Gastroesophageal sphincter (tissue), 4 donors: ENCODE data around the gene ADAMTS12. TPM values are rescaled to one million over a fixed set of nuclear protein-coding genes. Genes with fewer than 3 reads are reported as not detected.

Experiments
- ATAC-seq: fragments of 150-250 bp; one replicate; pipeline ENCODE4 v1.9.1; 2016; ENCODE audit warnings: mild to moderate bottlenecking, moderate library complexity
- H3K27ac ChIP-seq, 4 donors: fragments of 200-600 bp; sonication (generic) in 3 of 4; 1 replicate in 3 of 4; 2 replicates in 1 of 4; pipeline ENCODE4 v1.5.1; 2016 to 2019
- H3K27me3 ChIP-seq: fragments of 200-600 bp; sonication (generic); one replicate; pipeline ENCODE4 v1.5.1; 2019
- H3K36me3 ChIP-seq, 2 donors: fragments of 200-600 bp; sonication (generic); one replicate each; pipeline ENCODE4 v1.5.1; 2019; ENCODE audit warnings: control low read depth in 1 of 2
- H3K4me1 ChIP-seq, 3 donors: fragments of 200-600 bp; sonication (generic); 1 replicate in 2 of 3; 2 replicates in 1 of 3; pipeline ENCODE4 v1.5.1; 2016 to 2019; ENCODE audit warnings: control low read depth in 2 of 3
- H3K4me3 ChIP-seq, 2 donors: fragments of 200-600 bp; sonication (generic); one replicate each; pipeline ENCODE4 v1.5.1; 2019; ENCODE audit warnings: mild to moderate bottlenecking in 1 of 2, moderate library complexity in 1 of 2
- H3K9me3 ChIP-seq, 3 donors: fragments of 200-600 bp; sonication (generic); one replicate each; pipeline ENCODE4 v1.5.1; 2017 to 2019; ENCODE audit warnings: control low read depth in 2 of 3
- EP300 ChIP-seq: sonication (generic); formaldehyde crosslinking; IDR thresholded peaks from one replicate; pipeline ENCODE4 v1.6.1; 2017; ENCODE audit warnings: antibody characterized with exemption, mild to moderate bottlenecking
- POLR2A ChIP-seq, 2 donors: fragments of 450-650 bp; IDR thresholded peaks; one replicate each; pipeline ENCODE4 v1.6.1; 2017; ENCODE audit warnings: antibody characterized with exemption in 2 of 2, mild to moderate bottlenecking in 2 of 2, moderate library complexity in 1 of 2
- POLR2AphosphoS5 ChIP-seq: sonication (generic); formaldehyde crosslinking; IDR thresholded peaks from one replicate; pipeline ENCODE4 v1.6.1; 2017; ENCODE audit warnings: antibody characterized with exemption
- WGBS, 2 donors: methylation state at CpG; one replicate each; pipeline ENCODE4 v1.1.5; 2018; ENCODE audit warnings: low coverage in 1 of 2; 5-methylcytosine and 5-hydroxymethylcytosine counted together
- total RNA-seq, 4 donors: library from RNA; depleted of rRNA; stranded (reverse); fragments of >200 nt; gene quantifications; one replicate each; pipeline ENCODE4 v1.1.0, GENCODE V29; 2016
- TF ChIP-seq, protein P1 (sequence below), 4 experiments: fragments of 200-600 bp in 2 of 4; fragments of 450-650 bp in 2 of 4; sonication (generic) in 1 of 4; IDR thresholded peaks; one replicate each; pipeline ENCODE4 v1.5.1; 2017 to 2019; ENCODE audit warnings: antibody characterized with exemption in 4 of 4, mild to moderate bottlenecking in 2 of 4, moderate library complexity in 2 of 4

ADAMTS12 gene, protein sequence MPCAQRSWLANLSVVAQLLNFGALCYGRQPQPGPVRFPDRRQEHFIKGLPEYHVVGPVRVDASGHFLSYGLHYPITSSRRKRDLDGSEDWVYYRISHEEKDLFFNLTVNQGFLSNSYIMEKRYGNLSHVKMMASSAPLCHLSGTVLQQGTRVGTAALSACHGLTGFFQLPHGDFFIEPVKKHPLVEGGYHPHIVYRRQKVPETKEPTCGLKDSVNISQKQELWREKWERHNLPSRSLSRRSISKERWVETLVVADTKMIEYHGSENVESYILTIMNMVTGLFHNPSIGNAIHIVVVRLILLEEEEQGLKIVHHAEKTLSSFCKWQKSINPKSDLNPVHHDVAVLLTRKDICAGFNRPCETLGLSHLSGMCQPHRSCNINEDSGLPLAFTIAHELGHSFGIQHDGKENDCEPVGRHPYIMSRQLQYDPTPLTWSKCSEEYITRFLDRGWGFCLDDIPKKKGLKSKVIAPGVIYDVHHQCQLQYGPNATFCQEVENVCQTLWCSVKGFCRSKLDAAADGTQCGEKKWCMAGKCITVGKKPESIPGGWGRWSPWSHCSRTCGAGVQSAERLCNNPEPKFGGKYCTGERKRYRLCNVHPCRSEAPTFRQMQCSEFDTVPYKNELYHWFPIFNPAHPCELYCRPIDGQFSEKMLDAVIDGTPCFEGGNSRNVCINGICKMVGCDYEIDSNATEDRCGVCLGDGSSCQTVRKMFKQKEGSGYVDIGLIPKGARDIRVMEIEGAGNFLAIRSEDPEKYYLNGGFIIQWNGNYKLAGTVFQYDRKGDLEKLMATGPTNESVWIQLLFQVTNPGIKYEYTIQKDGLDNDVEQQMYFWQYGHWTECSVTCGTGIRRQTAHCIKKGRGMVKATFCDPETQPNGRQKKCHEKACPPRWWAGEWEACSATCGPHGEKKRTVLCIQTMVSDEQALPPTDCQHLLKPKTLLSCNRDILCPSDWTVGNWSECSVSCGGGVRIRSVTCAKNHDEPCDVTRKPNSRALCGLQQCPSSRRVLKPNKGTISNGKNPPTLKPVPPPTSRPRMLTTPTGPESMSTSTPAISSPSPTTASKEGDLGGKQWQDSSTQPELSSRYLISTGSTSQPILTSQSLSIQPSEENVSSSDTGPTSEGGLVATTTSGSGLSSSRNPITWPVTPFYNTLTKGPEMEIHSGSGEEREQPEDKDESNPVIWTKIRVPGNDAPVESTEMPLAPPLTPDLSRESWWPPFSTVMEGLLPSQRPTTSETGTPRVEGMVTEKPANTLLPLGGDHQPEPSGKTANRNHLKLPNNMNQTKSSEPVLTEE (N-terminal part only)
- 1 to 10 TPM; 2.6 to 6.5 (median 5.2) TPM for total RNA-seq

DNA sequence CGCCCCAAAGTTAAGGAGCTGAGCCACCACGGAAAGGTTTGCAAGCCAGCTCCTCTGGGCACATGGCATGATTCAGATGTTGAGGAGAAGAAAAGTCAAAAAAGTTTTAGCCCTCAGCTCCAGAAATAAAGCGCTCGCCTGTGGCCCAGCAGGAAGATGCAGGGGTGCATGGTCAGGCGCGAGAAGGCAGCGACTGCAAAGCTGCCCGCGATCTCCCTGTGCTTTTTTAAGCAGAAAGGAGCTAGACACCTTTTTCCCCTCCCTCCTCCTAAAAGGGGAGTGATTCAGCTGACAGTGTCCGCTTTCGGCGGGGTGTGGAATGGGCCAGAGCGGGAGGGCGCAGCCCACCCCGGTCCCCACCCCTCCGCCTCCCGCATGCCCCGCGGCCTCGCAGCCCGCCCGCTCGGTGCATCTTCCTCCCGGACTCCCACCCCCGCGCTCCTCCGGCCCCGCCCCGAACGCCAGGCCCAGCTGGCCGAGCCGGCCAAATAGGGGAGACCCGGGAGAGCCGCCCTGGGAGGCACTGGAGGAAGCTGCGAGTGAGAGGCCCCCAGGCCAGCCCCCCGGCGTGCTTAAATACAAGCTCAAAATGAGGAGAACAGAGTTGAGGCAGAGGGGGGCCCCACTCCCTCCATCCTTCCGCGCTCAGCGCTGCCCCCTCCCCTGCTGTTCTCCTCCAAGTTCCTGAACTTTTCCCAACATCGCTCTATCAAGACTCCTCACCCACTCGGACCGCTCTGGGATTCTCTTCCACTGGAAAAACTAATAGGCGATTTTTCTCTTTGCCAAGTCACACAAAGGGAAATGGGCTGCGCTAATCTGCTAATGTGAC is at the start of gene ADAMTS12:
Gene ADAMTS12, minus strand, starts transcription at position 203 of the 832 bp plus-strand sequence. Its CDS starts 134 bp downstream, at position 69.
- H3K4me1 ChIP-seq, result peaks cover 3 to 59% (median 28%) of the 10 kb centered on the region in 3 donors

DNA sequence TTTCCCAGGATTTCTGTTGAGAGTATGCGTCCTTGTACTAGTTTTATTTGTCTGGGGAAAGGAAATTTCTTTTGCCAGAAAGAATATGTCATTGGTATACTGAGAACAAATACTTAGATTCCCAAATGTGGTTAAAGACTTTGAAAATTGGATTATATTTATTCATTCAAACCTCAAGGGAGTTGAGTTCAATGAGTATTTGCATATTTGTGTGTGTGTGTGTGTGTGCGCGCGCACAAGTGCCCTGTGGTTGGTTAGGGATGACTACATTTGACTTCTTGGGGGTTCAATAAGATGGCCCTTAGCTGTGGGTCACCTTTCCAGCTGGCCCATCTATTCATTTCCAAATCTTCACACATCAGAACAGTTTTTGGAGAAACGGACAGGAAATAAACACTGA is 49.3 kb upstream of the ADAMTS12 start:
- Histone ChIP-seq H3K4me3 (no peak overlapping the region), H3K9me3 (no peaks in the 10 kb centered on the region), H3K27me3 (peaks cover 67% of the 10 kb centered on the region), H3K36me3 (no peaks in the 10 kb centered on the region), H3K4me1 (peaks cover 0 to 22% (median 7%) of the 10 kb centered on the region in 3 donors), H3K27ac (no peak overlapping the region)
- ATAC-seq, result no peak
- WGBS, 2 donors, result 75 to 90% methylated on average over 4 to 5 of the region's 5 CpGs
- no peak for TF ChIP-seq EP300

More for the DNA sequence above, at the start of gene ADAMTS12:
- TF ChIP-seq POLR2A (IDR thresholded peaks at IDR 0.05), result no peak
- no peak for TF ChIP-seq POLR2AphosphoS5
- no peak for TF ChIP-seq EP300
- TF ChIP-seq, protein P1, sequence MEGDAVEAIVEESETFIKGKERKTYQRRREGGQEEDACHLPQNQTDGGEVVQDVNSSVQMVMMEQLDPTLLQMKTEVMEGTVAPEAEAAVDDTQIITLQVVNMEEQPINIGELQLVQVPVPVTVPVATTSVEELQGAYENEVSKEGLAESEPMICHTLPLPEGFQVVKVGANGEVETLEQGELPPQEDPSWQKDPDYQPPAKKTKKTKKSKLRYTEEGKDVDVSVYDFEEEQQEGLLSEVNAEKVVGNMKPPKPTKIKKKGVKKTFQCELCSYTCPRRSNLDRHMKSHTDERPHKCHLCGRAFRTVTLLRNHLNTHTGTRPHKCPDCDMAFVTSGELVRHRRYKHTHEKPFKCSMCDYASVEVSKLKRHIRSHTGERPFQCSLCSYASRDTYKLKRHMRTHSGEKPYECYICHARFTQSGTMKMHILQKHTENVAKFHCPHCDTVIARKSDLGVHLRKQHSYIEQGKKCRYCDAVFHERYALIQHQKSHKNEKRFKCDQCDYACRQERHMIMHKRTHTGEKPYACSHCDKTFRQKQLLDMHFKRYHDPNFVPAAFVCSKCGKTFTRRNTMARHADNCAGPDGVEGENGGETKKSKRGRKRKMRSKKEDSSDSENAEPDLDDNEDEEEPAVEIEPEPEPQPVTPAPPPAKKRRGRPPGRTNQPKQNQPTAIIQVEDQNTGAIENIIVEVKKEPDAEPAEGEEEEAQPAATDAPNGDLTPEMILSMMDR (IDR thresholded peaks at IDR 0.05), result no peak
- H3K27ac ChIP-seq, result peak within 1 kb of the TSS; percentile 8 to 81 (median 78)
- H3K9me3 ChIP-seq, result no peaks in the 10 kb centered on the region
- no peaks in the 10 kb centered on the region for H3K36me3 ChIP-seq
- H3K4me3 ChIP-seq, result peak within 1 kb of the TSS; percentile 36 to 58
- peak; percentile 73 for ATAC-seq
- 0% methylated on average over 8 to 18 of the region's 45 CpGs for WGBS, 2 donors
- H3K27me3 ChIP-seq, result no peaks in the 10 kb centered on the region

DNA sequence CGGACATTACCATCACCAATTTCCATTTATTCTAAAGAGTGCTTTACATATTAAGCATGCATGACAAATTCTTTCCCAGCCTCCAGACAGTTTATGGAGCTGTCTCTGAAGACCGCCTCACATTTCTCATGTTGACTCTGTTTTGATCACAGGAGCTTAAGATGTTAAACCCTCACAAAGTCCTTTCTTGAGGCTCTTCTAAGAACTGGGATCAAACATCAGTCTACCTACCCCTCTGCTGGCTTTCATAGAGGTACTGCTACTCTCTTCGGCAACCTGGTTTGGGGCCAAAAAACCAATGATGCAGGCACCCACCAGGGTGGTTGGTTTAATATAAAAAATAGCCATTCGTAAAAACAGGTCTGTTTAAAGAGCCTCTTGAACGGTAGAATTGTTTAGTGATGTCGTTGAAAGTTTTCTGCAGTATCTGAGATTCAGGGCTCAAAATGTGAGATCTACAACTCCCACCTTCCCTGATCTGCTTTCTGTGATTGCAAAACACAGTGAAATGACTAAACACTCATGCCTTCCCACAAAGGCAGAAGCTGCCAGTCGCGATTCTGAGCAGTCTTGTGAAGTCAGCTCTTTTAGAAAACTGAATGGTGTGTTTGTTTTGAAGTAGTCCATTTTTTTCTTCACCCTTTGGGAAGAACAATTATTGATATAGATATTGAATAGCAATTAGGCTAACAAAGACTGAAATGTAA is 47.9 kb upstream of the ADAMTS12 start:
- Histone ChIP-seq H3K36me3 (no peaks in the 10 kb centered on the region), H3K27me3 (peaks cover 73% of the 10 kb centered on the region), H3K4me1 (peaks cover 0 to 28% (median 10%) of the 10 kb centered on the region in 3 donors), H3K4me3 (no peak overlapping the region), H3K9me3 (no peaks in the 10 kb centered on the region), H3K27ac (no peak overlapping the region)
- no peak for ATAC-seq
- TF ChIP-seq POLR2A (IDR thresholded peaks at IDR 0.05) (no peak), EP300 (no peak)
- WGBS, 2 donors, result 72 to 81% methylated on average over 8 of the region's 8 CpGs

DNA sequence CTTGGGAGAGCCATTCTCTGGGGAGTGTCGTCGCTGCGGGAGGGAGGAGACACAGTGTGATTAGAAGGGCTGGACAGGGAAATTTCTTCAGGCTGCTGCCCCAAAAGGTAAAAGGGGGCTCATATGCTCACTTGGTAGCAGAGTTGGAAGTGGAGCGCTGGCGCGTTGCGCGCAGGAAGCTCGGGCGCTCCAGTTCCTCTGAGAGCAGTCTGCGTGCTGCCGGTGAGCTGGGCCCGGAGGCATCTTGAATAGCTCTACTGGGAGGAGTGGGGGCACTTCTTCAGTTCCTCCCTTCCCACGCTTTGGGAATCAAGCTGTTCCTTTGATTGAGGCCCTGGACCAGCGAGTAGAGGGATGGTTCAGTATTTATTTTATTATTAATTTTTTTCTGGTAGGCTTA is 47.1 kb upstream of the ADAMTS12 start:
- Histone ChIP-seq H3K4me3 (no peak overlapping the region), H3K9me3 (no peaks in the 10 kb centered on the region), H3K36me3 (no peaks in the 10 kb centered on the region), H3K4me1 (peaks cover 0 to 28% (median 10%) of the 10 kb centered on the region in 3 donors), H3K27me3 (peaks cover 73% of the 10 kb centered on the region), H3K27ac (no peak overlapping the region)
- WGBS, 2 donors, result 8 to 27% methylated on average over 2 to 15 of the region's 15 CpGs
- ATAC-seq, result no peak
- TF ChIP-seq POLR2AphosphoS5 (no peak), POLR2A (IDR thresholded peaks at IDR 0.05) (no peak), EP300 (no peak)
- TF ChIP-seq, protein P1 (IDR thresholded peaks at IDR 0.05), result no peak

DNA sequence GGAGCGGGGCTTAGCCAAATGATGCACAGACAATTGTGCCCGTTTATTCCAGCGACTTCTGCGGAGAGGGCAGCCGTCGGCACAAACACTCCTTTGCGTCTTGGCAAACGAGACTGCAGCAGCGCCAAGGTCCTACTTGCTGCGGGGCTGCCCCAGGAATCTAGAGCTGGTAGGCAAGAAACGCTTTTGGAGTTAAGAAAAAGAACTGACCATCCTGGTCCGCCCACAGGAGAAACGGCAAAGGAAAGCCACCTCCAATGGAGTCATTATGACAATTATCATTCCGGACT is 46.7 kb upstream of the ADAMTS12 start:
- Histone ChIP-seq H3K27ac (no peak overlapping the region), H3K4me1 (peaks cover 0 to 28% (median 10%) of the 10 kb centered on the region in 3 donors), H3K36me3 (no peaks in the 10 kb centered on the region), H3K27me3 (peaks cover 73% of the 10 kb centered on the region), H3K4me3 (no peak overlapping the region), H3K9me3 (no peaks in the 10 kb centered on the region)
- TF ChIP-seq POLR2AphosphoS5 (no peak), EP300 (no peak), POLR2A (IDR thresholded peaks at IDR 0.05) (no peak)
- TF ChIP-seq, protein P1 (IDR thresholded peaks at IDR 0.05), result no peak
- WGBS, 2 donors, result 11 to 34% methylated on average over 3 to 9 of the region's 14 CpGs
- ATAC-seq, result no peak
